ENCODE measurements around the gene TSPAN4.

GRCh38 chr11:797296-798092 lies 45.2 kb upstream of the TSPAN4 start:
- TF ChIP-seq CTCF (IDR thresholded peaks at IDR 0.05) (no peak), POLR2A (IDR thresholded peaks at IDR 0.05) (no peak), EP300 (IDR thresholded peaks at IDR 0.05) (no peak)

Data from suprapubic skin (tissue), 3 donors.